Erythroblast (primary cell): Measurements from ENCODE around the gene SACM1L.

Source experiments
- GATA1 ChIP-seq: IDR thresholded peaks from 2 replicates; pipeline ENCODE4 v1.6.1; 2011; ENCODE audit warnings: low read depth, mild to moderate bottlenecking, control low read depth, low read length, moderate library complexity
- POLR2A ChIP-seq: IDR thresholded peaks from 2 replicates; pipeline ENCODE4 v1.6.1; 2011; ENCODE audit warnings: mild to moderate bottlenecking, low read length

DNA sequence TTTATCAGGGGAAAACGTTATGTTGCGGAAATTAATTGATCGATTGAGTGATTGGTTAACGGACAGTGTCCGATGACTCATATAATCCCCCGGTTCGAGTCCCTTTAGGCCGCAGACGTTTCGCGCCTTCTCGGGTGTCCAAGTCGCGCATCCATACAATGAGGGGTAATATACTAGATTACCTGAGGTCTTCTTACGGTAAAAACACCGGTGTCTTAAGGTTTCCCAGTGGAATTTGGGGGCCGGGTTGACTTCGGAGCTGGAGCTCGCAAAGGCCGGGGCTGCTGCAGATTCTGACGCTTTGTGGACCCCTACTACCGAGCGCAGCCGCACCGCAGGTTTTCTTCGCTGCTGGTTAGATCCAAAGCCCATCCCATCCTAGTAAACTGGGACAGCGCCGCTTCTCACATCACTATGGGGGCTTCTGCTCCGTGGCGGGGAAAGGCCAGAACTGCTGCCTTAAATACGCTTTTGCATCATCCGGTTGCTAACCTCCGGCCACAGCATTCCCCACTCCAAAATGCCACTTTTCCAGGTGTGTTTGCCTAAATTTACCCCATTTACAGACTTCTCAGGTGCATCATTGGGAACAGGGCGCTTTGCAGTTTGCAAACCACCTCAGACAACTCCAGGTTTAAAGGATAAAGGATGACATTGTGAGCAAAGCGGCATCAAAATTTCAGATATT lies 858 bp upstream of the SACM1L start:
- no peak for TF ChIP-seq POLR2A
- TF ChIP-seq GATA1, result no peak
